ENCODE data around the gene RRP9.
"Not testable (repeated sequence)": the region's sequence is repeated elsewhere in the genome, so short reads cannot be mapped to it uniquely, and the experiment has no call there.

The RRP9 gene

GRCh38 chr3:51927061-51927977 lies 14.4 kb downstream of the RRP9 start:
- TF ChIP-seq CTCF (IDR thresholded peaks at IDR 0.05; ENCODE audit: low read depth, low read length) = no peak
- DNase-seq (ENCODE audit: extremely low read depth, low read depth) = no peak

DNA sequence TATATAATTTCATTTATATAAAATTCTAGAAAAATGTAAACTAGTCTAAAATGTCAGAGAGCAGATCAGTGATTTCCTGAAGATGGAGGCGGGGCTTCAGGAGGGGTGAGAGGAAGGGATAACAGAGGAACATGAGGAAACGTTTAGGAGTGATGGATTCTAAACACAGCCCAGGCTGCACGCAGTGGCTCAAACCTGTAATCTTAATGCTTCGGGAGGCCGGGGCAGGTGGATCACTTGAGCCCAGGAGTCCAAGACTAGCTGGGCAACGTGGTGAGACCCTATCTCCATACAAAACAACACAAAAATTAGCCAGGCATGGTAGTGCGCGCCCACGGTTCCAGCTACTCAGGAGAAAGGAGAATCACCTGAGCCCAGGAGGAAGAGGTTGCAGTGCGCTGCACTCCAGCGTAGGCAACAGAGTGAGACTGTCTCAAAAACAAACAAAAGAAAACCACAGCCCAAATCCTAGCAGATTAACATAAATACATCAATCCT lies 20.6 kb downstream of the RRP9 start:
- no peak for TF ChIP-seq CTCF (IDR thresholded peaks at IDR 0.05; ENCODE audit: low read depth, low read length)
- no peak for DNase-seq (ENCODE audit: extremely low read depth, low read depth)

- no peak for TF ChIP-seq CTCF (IDR thresholded peaks at IDR 0.05; ENCODE audit: low read depth, low read length)
- no peak for DNase-seq (ENCODE audit: extremely low read depth, low read depth)
These were observed 25.3 kb downstream of the RRP9 start for GRCh38 chr3:51916418-51916817.

DNA sequence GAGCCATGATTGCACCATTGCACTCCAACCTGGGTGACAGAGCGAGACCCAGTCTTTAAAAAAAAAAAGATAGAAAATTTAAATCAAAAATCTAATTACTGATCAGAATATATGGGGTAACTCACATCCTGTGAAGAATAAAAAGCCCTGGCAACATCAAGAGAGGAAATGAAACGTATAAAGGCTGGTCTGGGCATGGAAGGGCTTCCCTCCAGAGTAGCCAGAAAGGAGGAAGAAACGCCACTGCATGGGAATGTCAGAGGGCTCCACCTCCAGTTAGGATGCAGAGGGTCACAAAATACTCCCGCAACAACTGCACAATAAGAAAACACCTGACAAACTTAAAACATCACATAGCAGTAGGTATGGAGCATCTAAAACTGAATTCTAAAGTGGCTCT lies 33.7 kb downstream of the RRP9 start:
- no peak for DNase-seq (ENCODE audit: extremely low read depth, low read depth)
- TF ChIP-seq CTCF (IDR thresholded peaks at IDR 0.05; ENCODE audit: low read depth, low read length) = no peak

DNA sequence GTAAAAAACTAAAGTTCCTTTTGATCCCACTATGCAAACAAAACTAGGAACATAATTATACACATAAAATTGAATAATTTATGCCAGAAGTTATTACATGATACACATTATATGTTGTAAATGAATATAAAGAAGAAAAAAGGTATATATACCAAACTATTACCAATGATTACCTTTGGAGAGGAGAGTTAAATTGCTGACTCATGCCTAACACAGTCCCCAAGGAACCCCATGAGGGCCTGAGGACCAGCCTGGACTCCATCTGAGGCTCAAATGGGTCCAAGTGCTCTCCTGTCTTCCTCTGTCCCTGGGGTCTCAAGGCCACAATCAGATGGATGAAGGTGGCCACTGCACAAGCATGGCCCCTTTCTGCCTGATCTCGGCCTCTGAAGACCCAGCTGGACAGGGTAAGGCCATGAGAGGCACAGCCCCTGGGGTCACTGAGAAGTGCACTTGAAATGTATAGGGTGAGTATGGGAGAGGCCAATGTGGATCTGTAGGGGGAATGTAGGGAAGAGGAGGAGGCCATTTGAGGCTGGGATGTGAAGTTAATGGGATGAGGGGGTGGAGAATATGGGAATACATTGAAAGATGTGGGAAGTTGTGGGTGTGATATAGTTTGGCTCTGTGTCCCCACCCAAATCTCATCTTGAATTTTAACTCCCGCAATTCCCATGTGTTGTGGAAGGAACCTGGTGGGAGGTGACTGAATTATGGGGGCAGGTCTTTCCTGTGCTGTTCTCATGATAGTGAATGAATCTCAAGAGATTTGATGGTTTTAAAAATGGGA lies 37.5 kb downstream of the RRP9 start:
- TF ChIP-seq CTCF (IDR thresholded peaks at IDR 0.05; ENCODE audit: low read depth, low read length) = no peak
- DNase-seq (ENCODE audit: extremely low read depth, low read depth) = no peak

DNA sequence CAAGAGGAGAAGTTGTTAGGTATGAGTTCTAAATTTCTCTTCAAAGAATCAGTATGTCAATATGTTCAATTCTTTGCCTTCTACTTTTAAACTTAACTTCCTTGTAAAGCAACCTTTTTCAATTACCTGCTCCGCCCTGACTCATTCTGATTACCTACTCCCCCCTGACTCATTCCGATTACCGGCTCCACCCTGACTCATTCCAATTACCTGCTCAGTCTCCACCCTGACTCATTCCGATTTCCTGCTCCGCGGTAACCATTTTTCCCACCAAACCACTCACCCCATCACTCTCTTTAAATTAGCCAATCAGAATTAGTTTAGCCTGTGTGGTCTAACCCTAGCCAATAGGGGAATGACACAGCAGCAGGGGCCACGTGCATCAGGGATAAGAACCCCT lies 39.3 kb downstream of the RRP9 start:
- not testable (repeated sequence) for DNase-seq (ENCODE audit: extremely low read depth, low read depth)

- not testable (repeated sequence) for DNase-seq (ENCODE audit: extremely low read depth, low read depth)
These were observed 41.7 kb downstream of the RRP9 start for GRCh38 chr3:51900043-51900442.

- TF ChIP-seq CTCF (IDR thresholded peaks at IDR 0.05; ENCODE audit: low read depth, low read length) = no peak
- no peak for DNase-seq (ENCODE audit: extremely low read depth, low read depth)
These were observed 44.3 kb downstream of the RRP9 start for GRCh38 chr3:51897391-51897790.

Data from AG09319 (cell line).